GM23338 (cell line): Measurements from ENCODE around the gene HERC2.

Experiments
- CREB1 ChIP-seq: fragments of 250-450 bp; sonication (Bioruptor Pico); IDR thresholded peaks from 2 replicates; pipeline ENCODE4 v1.5.0; 2020; ENCODE audit warnings: low read depth, mild to moderate bottlenecking, moderate library complexity
- CTCF ChIP-seq, 2 experiments: fragments of 200-600 bp in 1 of 2; sonication (generic) in 1 of 2; conservative IDR thresholded peaks; 2 replicates each; pipeline versions ENCODE4 v1.5.1 to v1.6.1; 2016 to 2017; ENCODE audit warnings: antibody characterized with exemption in 2 of 2, low read depth in 2 of 2, mild to moderate bottlenecking in 2 of 2, moderate library complexity in 1 of 2
- ETS1 ChIP-seq: IDR thresholded peaks from 2 replicates; pipeline ENCODE4 v1.6.1; 2016; ENCODE audit warnings: antibody characterized with exemption
- EZH2 ChIP-seq: fragments of 200-600 bp; sonication (generic); IDR thresholded peaks from one replicate; pipeline ENCODE4 v1.8.0; 2017; ENCODE audit warnings: antibody characterized with exemption, mild to moderate bottlenecking, low read depth; ENCODE audit not compliant: unreplicated experiment
- EZH2phosphoT487 ChIP-seq: fragments of 200-600 bp; sonication (generic); IDR thresholded peaks from one replicate; pipeline ENCODE4 v1.8.1; 2018; ENCODE audit warnings: antibody characterized with exemption; ENCODE audit not compliant: unreplicated experiment
- JUNB ChIP-seq: IDR thresholded peaks from one replicate; pipeline ENCODE4 v1.6.1; 2016; ENCODE audit warnings: antibody characterized with exemption; ENCODE audit not compliant: unreplicated experiment
- POLR2AphosphoS5 ChIP-seq: IDR thresholded peaks from 2 replicates; pipeline ENCODE4 v1.6.1; 2016; ENCODE audit warnings: antibody characterized with exemption, low read depth
- REST ChIP-seq: IDR thresholded peaks from one replicate; pipeline ENCODE4 v1.6.1; 2018; ENCODE audit warnings: antibody characterized with exemption; ENCODE audit not compliant: unreplicated experiment
- ZNF331 ChIP-seq: fragments of 250-450 bp; sonication (Bioruptor Pico); IDR thresholded peaks from 2 replicates; pipeline ENCODE4 v1.5.0; 2020; ENCODE audit warnings: low read depth, mild to moderate bottlenecking, moderate library complexity
- ZNF462 ChIP-seq: fragments of 250-450 bp; sonication (Bioruptor Pico); IDR thresholded peaks from 2 replicates; pipeline ENCODE4 v1.5.0; 2020; ENCODE audit warnings: mild to moderate bottlenecking, moderate library complexity

GRCh38 chr15:28123408-28124023 is 198.5 kb downstream of the HERC2 start:
- peak; percentile 78 to 82 for TF ChIP-seq CTCF (conservative IDR thresholded peaks at IDR 0.05; ENCODE audit: low read depth in 2 of 2)
- TF ChIP-seq REST: no peak
- TF ChIP-seq POLR2AphosphoS5: no peak
- no peak for TF ChIP-seq CREB1 (CRISPR knock-in tag)
- TF ChIP-seq JUNB: no peak
- no peak for TF ChIP-seq EZH2phosphoT487
- no peak for TF ChIP-seq ZNF462
- no peak for TF ChIP-seq EZH2
- TF ChIP-seq ZNF331: no peak
- no peak for TF ChIP-seq ETS1
